ENCODE data around the gene SPAG5. TPM values are rescaled to one million over a fixed set of nuclear protein-coding genes. Genes with fewer than 3 reads are reported as not detected.
A peak's percentile ranks its signal among the peaks of the same experiment; 100 is the strongest.

Gene SPAG5
- total and polyA plus RNA-seq, 9 donors = 16.1 to 42.0 (median 30.9) TPM

DNA sequence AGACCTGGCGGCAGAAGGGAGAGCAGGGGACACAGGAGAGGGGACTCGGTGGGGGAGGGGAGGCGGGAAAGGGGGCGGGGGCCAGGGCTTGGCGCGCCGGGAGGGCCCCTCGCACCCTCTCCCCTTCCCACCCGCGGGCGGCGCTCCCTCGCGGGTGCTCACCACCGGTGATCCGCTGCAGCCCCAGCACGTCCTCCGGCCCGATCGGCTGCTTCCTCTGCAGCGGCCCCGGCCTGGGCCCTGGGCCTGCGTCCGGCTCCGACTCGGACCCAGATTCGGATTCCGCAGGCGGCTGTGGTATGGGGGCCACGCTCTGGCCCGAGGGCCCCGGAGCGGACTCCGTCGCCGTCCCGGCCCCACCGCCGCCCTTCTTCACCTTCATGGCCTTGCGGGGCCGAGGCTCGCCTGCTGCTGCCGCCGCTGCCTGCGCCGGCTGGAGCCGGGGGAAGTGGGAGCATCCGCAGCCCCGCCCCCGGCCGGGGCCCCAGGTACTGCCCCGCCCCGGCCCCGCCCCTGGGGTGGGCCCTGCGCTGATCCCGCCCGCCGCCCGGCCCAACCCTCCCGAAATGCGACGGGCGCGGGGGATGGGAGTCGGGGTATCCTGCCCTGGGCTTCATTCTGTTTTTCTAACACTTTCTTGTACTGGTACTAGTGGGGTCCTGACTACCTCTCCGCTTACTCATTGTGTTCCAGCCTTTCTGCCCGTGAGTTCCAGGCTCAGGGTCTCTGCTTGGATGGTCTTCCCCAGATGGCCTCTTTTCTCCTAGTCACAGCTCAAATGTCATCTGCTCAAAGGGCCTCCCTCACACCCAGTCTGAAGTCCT is 46.4 kb downstream of the SPAG5 start, which contains the start of gene UNC119:
Gene UNC119 (minus strand): TSS at position 449 of the 824 bp plus-strand sequence. CDS start 67 bp downstream, at position 382.
- WGBS (ENCODE audit: insufficient coverage) = under 1% methylated on average over 46 of the region's 67 CpGs
- DNase-seq = peak; percentile 89
- Histone ChIP-seq H3K4me1 (ENCODE audit: control insufficient read depth, insufficient read depth, low read length) (peaks cover 14% of the 10 kb centered on the region), H3K27ac (ENCODE audit: low read length) (peak within 1 kb of the TSS; percentile 35), H3K4me3 (ENCODE audit: low read length) (peak within 1 kb of the TSS; percentile 67), H3K36me3 (ENCODE audit: control insufficient read depth, insufficient read depth, low read length) (peaks cover 43% of the 10 kb centered on the region), H3K27me3 (ENCODE audit: control insufficient read depth, insufficient read depth, low read length) (no peaks in the 10 kb centered on the region), H3K9me3 (replicated peaks; ENCODE audit: control insufficient read depth, low read depth, low read length) (no peaks in the 10 kb centered on the region)

DNA sequence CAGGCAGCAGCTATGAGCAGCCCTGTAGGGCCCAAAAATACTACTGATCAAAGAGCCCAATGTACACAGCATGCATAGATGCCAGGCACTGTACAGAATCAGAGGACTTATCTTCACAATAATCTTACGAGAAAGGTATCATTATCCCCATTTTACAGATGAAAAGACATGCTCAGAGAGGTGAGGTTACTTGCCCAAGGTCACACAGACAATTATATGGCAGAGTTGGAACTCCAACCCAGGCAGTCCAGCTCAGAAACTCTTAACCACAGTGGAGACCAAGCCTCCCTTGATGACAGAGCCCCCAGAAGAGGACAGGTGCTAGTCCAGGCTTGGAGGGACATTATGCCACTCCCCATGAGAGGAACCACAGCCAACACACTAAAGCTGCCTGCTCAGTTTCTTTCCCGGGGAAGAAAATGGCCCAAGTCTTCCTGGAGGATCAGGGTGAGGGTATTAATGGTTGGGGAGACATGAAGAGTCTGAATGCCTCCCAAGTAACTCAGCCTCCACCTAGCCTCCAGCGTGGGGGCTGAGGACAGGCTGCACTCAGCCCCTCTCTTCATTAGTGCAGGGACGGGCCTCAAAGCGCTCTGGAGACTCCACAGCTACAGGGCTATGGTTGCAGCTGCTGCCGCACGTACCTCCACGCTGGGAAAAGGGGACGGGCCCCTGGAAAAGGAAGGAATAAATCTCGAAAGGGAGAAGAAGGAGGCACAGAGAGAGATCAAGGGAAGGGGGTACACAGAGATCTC is 47.2 kb downstream of the SPAG5 start:
- H3K27me3 ChIP-seq (ENCODE audit: control insufficient read depth, insufficient read depth, low read length) = no peaks in the 10 kb centered on the region
- H3K4me1 ChIP-seq (ENCODE audit: control insufficient read depth, insufficient read depth, low read length) = peaks cover 14% of the 10 kb centered on the region
- peak overlapping the region; percentile 67 for H3K4me3 ChIP-seq (ENCODE audit: low read length)
- peaks cover 42% of the 10 kb centered on the region for H3K36me3 ChIP-seq (ENCODE audit: control insufficient read depth, insufficient read depth, low read length)
- peak; percentile 35 for DNase-seq
- WGBS (ENCODE audit: insufficient coverage) = 0% methylated on average over 6 of the region's 10 CpGs
- H3K27ac ChIP-seq (ENCODE audit: low read length) = peak overlapping the region; percentile 35
- no peaks in the 10 kb centered on the region for H3K9me3 ChIP-seq (replicated peaks; ENCODE audit: control insufficient read depth, low read depth, low read length)

DNA sequence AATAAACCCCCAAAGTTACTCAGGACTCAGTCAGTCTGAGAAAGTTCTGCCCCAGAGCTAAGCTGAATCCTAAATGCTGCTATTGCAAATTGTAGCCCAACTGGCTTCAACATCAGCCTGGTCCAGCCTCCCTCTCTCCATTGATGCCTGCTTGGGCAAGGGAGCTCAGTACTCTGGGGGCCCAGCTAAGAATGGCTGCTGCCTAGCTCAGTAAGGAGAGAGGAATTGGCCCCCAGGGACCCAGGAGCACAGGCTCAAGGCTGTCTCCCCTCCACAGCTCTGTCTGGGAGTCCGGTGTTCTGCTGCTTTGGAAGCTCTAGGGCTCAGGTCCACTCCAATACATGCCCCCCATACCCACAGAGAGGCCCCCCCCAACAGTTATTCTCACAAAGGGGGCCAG is 48.0 kb downstream of the SPAG5 start:
- no CpG with 5 or more reads among the region's 1 CpG for WGBS (ENCODE audit: insufficient coverage)
- no peak for DNase-seq
- Histone ChIP-seq H3K27me3 (ENCODE audit: control insufficient read depth, insufficient read depth, low read length) (no peaks in the 10 kb centered on the region), H3K4me3 (ENCODE audit: low read length) (no peak overlapping the region), H3K27ac (ENCODE audit: low read length) (no peak overlapping the region), H3K9me3 (replicated peaks; ENCODE audit: control insufficient read depth, low read depth, low read length) (no peaks in the 10 kb centered on the region), H3K4me1 (ENCODE audit: control insufficient read depth, insufficient read depth, low read length) (peaks cover 14% of the 10 kb centered on the region), H3K36me3 (ENCODE audit: control insufficient read depth, insufficient read depth, low read length) (peaks cover 35% of the 10 kb centered on the region)

DNA sequence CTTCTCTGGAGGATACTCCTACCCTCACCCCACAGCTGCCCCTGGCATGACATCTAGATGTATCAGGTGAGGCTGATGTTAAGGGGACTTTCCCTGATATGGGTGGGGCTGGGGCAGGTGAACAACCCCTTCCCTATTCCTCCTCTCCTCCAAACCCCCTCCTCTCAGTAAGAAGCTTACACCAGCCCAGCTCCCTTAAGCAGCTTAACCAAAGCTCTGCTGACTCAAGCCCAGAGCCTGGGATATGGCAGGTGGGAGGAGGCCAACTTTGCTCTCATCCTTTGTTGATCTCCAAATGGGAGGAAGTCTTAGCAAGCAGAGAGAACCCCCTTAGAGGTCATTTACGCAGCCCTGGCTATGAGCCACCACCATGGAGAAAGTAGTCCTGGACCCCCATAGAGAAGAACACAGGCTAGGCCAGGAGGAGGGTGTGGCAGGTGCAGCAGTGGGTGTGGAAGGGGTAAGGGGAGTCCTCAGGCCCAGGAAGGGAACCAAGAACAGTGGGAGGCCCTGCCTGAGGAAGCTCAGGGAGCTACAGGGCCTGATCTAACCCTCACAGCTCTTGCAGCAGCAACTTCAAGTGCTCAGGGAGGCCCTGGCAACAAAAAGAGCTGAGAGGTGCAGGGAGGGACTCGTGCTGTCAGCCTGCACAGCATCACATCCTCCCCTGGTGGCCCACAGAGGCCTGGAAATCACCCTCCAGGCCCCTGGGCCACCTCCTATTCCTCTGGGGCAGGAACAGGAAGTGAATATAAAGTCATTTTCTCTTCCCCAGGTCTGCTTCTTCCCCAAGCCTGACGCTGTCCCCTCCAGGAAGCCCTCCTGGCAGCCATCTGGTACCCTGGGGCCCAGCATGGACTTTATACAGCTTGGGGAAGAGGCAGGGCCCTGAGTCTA is 49.3 kb downstream of the SPAG5 start:
- no peak overlapping the region for H3K4me3 ChIP-seq (ENCODE audit: low read length)
- peaks cover 14% of the 10 kb centered on the region for H3K4me1 ChIP-seq (ENCODE audit: control insufficient read depth, insufficient read depth, low read length)
- peaks cover 23% of the 10 kb centered on the region for H3K36me3 ChIP-seq (ENCODE audit: control insufficient read depth, insufficient read depth, low read length)
- WGBS (ENCODE audit: insufficient coverage) = 60% methylated on average over 1 of the region's 3 CpGs
- no peaks in the 10 kb centered on the region for H3K9me3 ChIP-seq (replicated peaks; ENCODE audit: control insufficient read depth, low read depth, low read length)
- H3K27ac ChIP-seq (ENCODE audit: low read length) = no peak overlapping the region
- DNase-seq = no peak
- no peaks in the 10 kb centered on the region for H3K27me3 ChIP-seq (ENCODE audit: control insufficient read depth, insufficient read depth, low read length)

DNA sequence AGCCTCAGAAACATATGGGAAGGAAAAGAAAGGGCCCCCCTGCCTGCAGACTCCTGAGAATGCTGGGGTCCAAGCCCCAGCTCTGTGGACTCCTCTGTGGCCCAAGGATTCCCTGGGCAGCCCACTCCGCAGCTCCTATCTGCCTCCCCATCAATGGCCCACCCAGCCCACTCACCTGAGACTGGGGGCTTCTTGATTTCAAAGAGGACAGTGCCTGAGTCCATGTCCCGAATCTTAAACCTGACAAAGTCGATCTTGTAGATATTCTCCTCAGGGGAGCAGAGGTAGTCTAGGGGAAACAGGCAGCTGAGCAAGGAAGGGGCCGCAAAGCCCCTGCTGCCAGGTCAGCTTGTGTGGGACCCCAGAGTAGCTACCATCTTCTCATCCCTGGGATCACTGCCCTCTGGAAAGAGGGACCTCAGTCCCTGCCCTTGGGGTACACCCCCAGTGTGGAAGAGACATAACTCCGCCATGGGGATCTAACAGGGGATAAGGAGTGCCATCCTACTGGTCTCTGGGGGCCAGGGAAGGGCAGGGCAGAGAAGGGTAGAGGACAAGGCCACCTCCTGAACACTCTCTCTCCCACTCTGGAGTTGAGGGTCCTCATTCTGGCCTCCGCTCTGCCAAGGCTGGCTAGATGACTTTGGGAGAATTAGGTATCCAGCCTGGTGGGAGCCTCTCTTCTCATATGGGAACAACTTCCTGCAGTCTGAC is 50.3 kb downstream of the SPAG5 start:
- Histone ChIP-seq H3K27me3 (ENCODE audit: control insufficient read depth, insufficient read depth, low read length) (no peaks in the 10 kb centered on the region), H3K9me3 (replicated peaks; ENCODE audit: control insufficient read depth, low read depth, low read length) (no peaks in the 10 kb centered on the region), H3K36me3 (ENCODE audit: control insufficient read depth, insufficient read depth, low read length) (peaks cover 14% of the 10 kb centered on the region), H3K4me1 (ENCODE audit: control insufficient read depth, insufficient read depth, low read length) (peaks cover 14% of the 10 kb centered on the region), H3K27ac (ENCODE audit: low read length) (no peak overlapping the region), H3K4me3 (ENCODE audit: low read length) (no peak overlapping the region)
- DNase-seq = no peak
- WGBS (ENCODE audit: insufficient coverage) = 100% methylated on average over 1 of the region's 6 CpGs

DNA sequence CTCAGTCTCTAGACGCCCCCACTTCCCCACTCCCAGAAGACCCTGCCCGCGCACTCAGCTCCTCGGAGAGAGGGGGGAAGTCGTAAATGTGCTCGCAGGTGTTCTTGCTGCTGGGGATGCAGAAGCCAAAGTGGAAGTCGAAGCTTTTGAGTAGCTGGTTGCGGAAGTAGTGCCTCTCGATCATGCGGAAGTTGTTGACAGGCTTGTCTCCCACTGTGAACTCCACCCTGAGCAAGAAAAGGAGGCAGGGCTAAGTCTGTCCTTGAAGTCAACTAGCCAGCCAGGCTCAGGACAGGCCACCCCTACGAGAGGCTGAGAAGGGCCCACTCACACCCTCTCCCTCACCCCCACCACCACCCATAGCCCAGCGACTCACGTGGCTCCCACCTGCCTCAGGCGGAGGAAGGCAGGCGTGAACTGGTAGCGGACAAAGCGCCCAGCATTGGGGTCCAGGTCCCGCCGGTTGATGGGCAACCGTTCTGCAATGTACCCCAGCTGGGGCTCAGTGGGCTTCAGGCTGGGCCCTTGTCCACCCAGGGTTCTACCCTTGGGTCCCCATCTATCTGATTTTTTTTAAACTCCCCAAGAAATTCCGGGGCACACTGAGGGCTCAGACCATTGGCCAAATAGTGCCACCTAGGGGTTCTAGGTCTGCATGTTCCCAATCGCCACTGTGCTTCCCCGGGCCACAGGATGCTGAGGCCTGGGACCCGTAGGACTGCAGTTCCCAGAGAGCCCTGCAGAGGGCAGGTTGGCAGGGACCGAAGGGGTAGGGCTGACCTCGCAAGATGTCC is 51.0 kb downstream of the SPAG5 start:
- Histone ChIP-seq H3K4me3 (ENCODE audit: low read length) (no peak overlapping the region), H3K9me3 (replicated peaks; ENCODE audit: control insufficient read depth, low read depth, low read length) (no peaks in the 10 kb centered on the region), H3K36me3 (ENCODE audit: control insufficient read depth, insufficient read depth, low read length) (peaks cover 12% of the 10 kb centered on the region), H3K4me1 (ENCODE audit: control insufficient read depth, insufficient read depth, low read length) (peaks cover 13% of the 10 kb centered on the region), H3K27me3 (ENCODE audit: control insufficient read depth, insufficient read depth, low read length) (no peaks in the 10 kb centered on the region), H3K27ac (ENCODE audit: low read length) (peak overlapping the region; percentile 20)
- DNase-seq = peak; percentile 65
- WGBS (ENCODE audit: insufficient coverage) = 58% methylated on average over 17 of the region's 26 CpGs

DNA sequence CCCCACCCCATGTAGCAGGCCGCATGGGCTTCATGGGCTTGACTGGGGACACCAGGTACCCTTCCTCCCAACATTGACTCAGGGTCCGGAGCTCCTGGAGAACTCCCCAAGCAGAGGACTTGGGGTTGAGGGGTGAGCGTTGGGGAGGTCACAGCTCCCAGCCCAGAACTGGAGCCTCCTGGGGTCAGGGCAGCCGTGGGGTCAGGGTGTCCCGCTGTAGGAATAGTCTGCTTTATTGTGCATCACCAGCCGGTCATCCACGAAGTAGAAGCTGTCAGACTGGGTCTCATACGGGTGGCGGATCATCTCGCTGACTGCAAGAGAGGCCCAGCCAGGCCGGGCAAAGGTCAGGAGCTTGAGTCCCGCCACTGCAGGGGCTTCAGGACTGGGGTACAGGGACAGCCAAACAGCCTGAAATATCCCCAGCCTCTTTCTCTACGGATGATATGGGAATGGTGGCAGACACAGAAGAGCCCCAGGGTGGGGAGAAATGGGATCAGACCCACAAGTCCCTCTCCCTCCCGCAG is 51.7 kb downstream of the SPAG5 start:
- H3K27ac ChIP-seq (ENCODE audit: low read length) = no peak overlapping the region
- WGBS (ENCODE audit: insufficient coverage) = 87% methylated on average over 9 of the region's 14 CpGs

DNA sequence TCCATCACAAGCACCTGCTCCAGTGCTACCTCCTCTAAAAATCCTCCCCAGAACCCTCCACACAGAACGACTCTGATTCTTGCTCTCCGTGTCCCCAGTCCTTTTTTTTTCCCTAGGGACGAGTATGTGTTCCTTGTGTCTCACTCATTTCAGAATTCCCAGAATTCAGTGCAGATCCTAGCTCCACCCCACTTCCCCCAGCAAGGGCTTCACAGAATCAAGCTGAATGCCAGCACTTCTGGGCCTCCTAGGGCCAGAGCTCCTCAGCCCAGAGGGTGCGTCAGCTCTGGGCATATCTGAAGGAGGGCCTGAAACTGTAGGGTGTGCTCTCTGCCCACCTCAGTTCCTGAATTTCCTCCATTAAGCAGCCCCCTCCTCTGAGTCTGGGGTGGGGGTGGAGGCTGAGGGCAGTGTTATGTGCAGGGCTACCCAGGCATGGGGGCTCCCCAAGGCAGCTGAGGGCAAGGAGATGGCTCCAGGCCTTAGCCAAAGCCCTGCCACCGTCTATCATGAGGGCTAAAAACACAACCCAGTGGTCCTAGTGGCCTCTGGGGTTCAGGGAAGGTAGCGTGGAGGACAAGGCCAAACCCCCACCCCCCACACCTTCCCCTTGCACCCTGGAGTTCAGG is 52.9 kb downstream of the SPAG5 start:
- DNase-seq = no peak
- peaks cover 12% of the 10 kb centered on the region for H3K36me3 ChIP-seq (ENCODE audit: control insufficient read depth, insufficient read depth, low read length)
- H3K4me1 ChIP-seq (ENCODE audit: control insufficient read depth, insufficient read depth, low read length) = peaks cover 3% of the 10 kb centered on the region
- no peaks in the 10 kb centered on the region for H3K9me3 ChIP-seq (replicated peaks; ENCODE audit: control insufficient read depth, low read depth, low read length)
- no peak overlapping the region for H3K27ac ChIP-seq (ENCODE audit: low read length)
- no peak overlapping the region for H3K4me3 ChIP-seq (ENCODE audit: low read length)
- no peaks in the 10 kb centered on the region for H3K27me3 ChIP-seq (ENCODE audit: control insufficient read depth, insufficient read depth, low read length)
- WGBS (ENCODE audit: insufficient coverage) = 59% methylated on average over 4 of the region's 6 CpGs

More for the DNA sequence above, 51.7 kb downstream of the SPAG5 start:
- H3K4me3 ChIP-seq (ENCODE audit: low read length) = no peak overlapping the region
- no peaks in the 10 kb centered on the region for H3K9me3 ChIP-seq (replicated peaks; ENCODE audit: control insufficient read depth, low read depth, low read length)
- no peaks in the 10 kb centered on the region for H3K27me3 ChIP-seq (ENCODE audit: control insufficient read depth, insufficient read depth, low read length)
- peaks cover 12% of the 10 kb centered on the region for H3K36me3 ChIP-seq (ENCODE audit: control insufficient read depth, insufficient read depth, low read length)
- DNase-seq = no peak
- H3K4me1 ChIP-seq (ENCODE audit: control insufficient read depth, insufficient read depth, low read length) = peaks cover 10% of the 10 kb centered on the region

Measured in muscle of leg (tissue), 11 donors.